ENCODE measurements around the gene KAZN. TPM values are rescaled to one million over a fixed set of nuclear protein-coding genes. Genes with fewer than 3 reads are reported as not detected.

KAZN gene
- polyA plus RNA-seq, 1 experiment = 5.5 TPM

DNA sequence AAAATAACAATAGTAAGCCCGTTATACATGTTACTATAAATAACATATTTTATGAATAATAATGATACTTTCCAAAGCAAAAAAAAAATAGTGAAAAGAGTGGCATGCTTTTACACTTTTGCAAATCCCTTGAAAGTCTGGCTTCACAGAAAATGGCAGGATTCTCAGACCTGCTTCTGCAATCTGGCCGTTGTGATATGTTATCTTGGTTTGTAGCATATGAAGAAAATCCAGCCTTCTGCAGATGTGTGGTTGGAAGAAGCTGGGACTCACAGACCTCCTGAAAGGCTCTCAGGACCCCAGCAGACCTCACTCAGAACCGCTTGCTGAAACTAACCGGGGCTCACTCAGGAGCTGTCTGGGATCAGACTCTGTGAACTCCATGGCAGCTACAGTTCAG lies 299.1 kb downstream of the KAZN start:
- TF ChIP-seq CTCF (IDR thresholded peaks at IDR 0.05; ENCODE audit: insufficient read depth, low read depth, low read length) = no peak
- CTCF ChIA-PET = interaction anchor here (1.6 to 2.9 kb wide), 2 partner anchors 15 to 17 kb away, joined by 5 to 7 read pairs; no protein-coding TSS in a partner anchor
- Histone ChIP-seq H3K36me3 (ENCODE audit: control insufficient read depth, insufficient read depth, low read length) (no peaks in the 10 kb centered on the region), H3K27me3 (ENCODE audit: control insufficient read depth, insufficient read depth, low read length) (0 out of 2 replicates have a peak, but pooled peaks cover 1% of the 10 kb centered on the region), H3K4me3 (ENCODE audit: low read depth, low read length) (no peak overlapping the region)
- POLR2A ChIA-PET = no interaction called here
- no peak for DNase-seq (ENCODE audit: low read depth)

DNA sequence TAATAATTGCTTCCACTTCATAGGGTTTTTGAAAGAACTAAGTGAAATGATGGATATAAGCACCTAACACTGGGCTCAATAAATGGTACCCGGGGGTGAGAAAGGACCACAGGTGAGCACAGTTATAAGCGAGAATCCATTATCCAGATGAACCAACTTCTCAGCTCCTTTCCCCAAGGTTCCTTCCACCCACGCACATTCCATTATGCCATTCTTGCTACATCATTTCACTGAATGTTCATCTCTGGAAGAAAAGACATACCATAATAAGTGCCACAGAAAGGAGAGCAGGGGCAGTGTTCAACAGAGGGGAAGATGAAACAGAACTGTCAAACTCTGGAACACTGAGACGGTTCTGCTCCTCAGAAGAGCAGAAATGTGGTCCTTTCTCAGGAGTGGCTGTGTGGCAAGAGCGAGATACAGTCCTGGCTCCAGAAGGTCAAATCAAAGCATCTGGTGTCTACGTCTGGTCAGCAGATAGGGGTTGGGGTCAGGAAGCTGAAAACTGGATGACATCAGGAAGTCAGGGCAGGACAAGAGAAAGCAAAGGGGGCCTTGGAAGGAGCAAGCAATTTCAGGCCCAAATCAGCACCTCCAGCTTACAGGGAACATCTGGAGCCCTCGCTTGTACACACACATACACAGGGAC lies 299.6 kb downstream of the KAZN start:
- no peak for DNase-seq (ENCODE audit: low read depth)
- 0 out of 2 replicates have a peak, but pooled peaks cover 1% of the 10 kb centered on the region for H3K27me3 ChIP-seq (ENCODE audit: control insufficient read depth, insufficient read depth, low read length)
- H3K4me3 ChIP-seq (ENCODE audit: low read depth, low read length) = no peak overlapping the region
- no peaks in the 10 kb centered on the region for H3K36me3 ChIP-seq (ENCODE audit: control insufficient read depth, insufficient read depth, low read length)
- POLR2A ChIA-PET = no interaction called here
- CTCF ChIA-PET = interaction anchor here (0.6 to 2.9 kb wide), 3 partner anchors 14 to 931 kb away, joined by 3 to 7 read pairs (median 5); no protein-coding TSS in a partner anchor
- TF ChIP-seq CTCF (IDR thresholded peaks at IDR 0.05; ENCODE audit: insufficient read depth, low read depth, low read length) = no peak

DNA sequence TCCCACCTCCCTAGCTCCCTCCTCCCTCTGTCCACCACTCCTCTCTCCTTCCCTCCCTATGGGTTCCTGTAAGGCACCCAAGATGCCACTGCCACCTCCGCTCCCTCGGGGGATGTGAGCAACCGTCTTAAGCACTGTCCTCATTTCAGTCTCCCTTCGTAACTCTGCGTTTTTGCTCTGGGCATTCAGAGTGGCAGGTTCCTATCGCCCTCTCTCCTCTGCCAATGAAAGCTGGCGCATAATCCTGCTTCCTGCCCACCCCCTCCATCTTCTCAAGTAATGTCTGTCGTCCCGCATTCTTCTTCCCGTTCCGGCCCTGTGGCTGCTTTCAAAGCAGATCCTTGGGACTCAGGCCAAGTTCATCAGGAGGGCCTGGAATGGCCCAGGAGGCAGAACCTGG lies 301.2 kb downstream of the KAZN start:
- no peak for DNase-seq (ENCODE audit: low read depth)
- CTCF ChIA-PET = no interaction called here
- POLR2A ChIA-PET = no interaction called here
- Histone ChIP-seq H3K27me3 (ENCODE audit: control insufficient read depth, insufficient read depth, low read length) (0 out of 2 replicates have a peak, but pooled peaks cover 1% of the 10 kb centered on the region), H3K36me3 (ENCODE audit: control insufficient read depth, insufficient read depth, low read length) (no peaks in the 10 kb centered on the region), H3K4me3 (ENCODE audit: low read depth, low read length) (no peak overlapping the region)
- TF ChIP-seq CTCF (IDR thresholded peaks at IDR 0.05; ENCODE audit: insufficient read depth, low read depth, low read length) = no peak

DNA sequence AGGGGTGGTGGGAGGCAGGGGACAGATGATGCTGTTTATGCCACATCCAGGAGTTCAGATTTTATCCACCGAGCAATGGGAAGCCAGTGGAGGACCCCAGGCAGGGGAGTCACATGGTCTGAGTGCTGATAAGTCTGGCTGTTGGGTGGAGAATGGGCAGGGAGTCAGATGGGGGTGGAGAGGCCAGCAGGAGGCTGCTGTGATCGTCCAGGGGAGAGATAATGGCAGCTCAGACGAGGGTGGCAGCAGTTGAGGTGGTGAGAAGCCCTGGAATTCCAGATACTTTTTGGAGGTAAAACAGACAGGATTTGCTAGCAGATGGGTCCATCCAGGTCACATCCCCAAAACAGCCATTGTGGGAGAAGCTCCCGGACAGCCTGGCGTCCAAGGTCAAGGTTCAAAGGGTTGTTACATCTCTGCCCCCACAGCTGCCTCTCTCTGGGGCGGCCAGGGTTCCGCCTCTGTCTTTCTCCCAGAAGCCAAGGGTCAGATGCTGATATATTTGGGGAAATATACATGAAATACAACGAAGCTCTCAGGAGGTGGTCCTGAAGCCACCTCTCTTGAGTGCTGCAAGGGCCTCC lies 303.0 kb downstream of the KAZN start:
- H3K36me3 ChIP-seq (ENCODE audit: control insufficient read depth, insufficient read depth, low read length) = no peaks in the 10 kb centered on the region
- CTCF ChIA-PET = interaction anchor here (0.6 to 1.3 kb wide), 3 partner anchors 13 to 519 kb away, joined by 3 to 5 read pairs (median 5); no protein-coding TSS in a partner anchor
- POLR2A ChIA-PET = no interaction called here
- no peak for DNase-seq (ENCODE audit: low read depth)
- H3K4me3 ChIP-seq (ENCODE audit: low read depth, low read length) = no peak overlapping the region
- TF ChIP-seq CTCF (IDR thresholded peaks at IDR 0.05; ENCODE audit: insufficient read depth, low read depth, low read length) = no peak
- H3K27me3 ChIP-seq (ENCODE audit: control insufficient read depth, insufficient read depth, low read length) = no peaks in the 10 kb centered on the region

- CTCF ChIA-PET = no interaction called here
- Histone ChIP-seq H3K36me3 (ENCODE audit: control insufficient read depth, insufficient read depth, low read length) (no peaks in the 10 kb centered on the region), H3K27me3 (ENCODE audit: control insufficient read depth, insufficient read depth, low read length) (no peaks in the 10 kb centered on the region), H3K4me3 (ENCODE audit: low read depth, low read length) (no peak overlapping the region)
- DNase-seq (ENCODE audit: low read depth) = no peak
- no peak for TF ChIP-seq CTCF (IDR thresholded peaks at IDR 0.05; ENCODE audit: insufficient read depth, low read depth, low read length)
- POLR2A ChIA-PET = no interaction called here
Measured at GRCh38 chr1:14903922-14904321, 305.4 kb downstream of the KAZN start.

All from BJ (cell line).